MCF 10A (cell line): ENCODE data around the gene LRMDA. TPM values are rescaled to one million over a fixed set of nuclear protein-coding genes. Genes with fewer than 3 reads are reported as not detected.

Experiments
- BruUV-seq: library from RNA; stranded (reverse); fragments of 400-500 nt; replicated peaks from 2 replicates; lab custom pipeline; 2021; lab: Mats Ljungman, UMichigan
- CTCF ChIA-PET: fragments of 300-600 bp; sonication (Branson Sonifier 250); formaldehyde crosslinking; extraction: SDS; loops from one replicate; lab custom pipeline; 2021; ENCODE audit warnings: antibody characterized with exemption, inconsistent platforms; lab: Yijun Ruan, JAX
- POLR2A ChIA-PET: fragments of 300-600, 350-650 bp; sonication (Branson Sonifier 250); formaldehyde crosslinking; extraction: SDS; loops from one replicate; lab custom pipeline; 2020; ENCODE audit warnings: antibody characterized with exemption, inconsistent platforms; lab: Yijun Ruan, JAX
- DNase-seq: peaks from one replicate; pipeline ENCODE4 v3.0.0-alpha.2; 2018; ENCODE audit not compliant: unreplicated experiment
- H3K27ac Mint-ChIP-seq: one replicate; pipeline ENCODE4 v1.8.0; 2022; ENCODE audit warnings: mild to moderate bottlenecking, low read depth, mixed read lengths; ENCODE audit not compliant: unreplicated experiment
- H3K27me3 Mint-ChIP-seq: one replicate; pipeline ENCODE4 v1.8.0; 2022; ENCODE audit warnings: mixed read lengths; ENCODE audit not compliant: insufficient read depth, unreplicated experiment
- H3K36me3 Mint-ChIP-seq: one replicate; pipeline ENCODE4 v1.8.0; 2022; ENCODE audit warnings: mild to moderate bottlenecking, moderate library complexity, mixed read lengths; ENCODE audit not compliant: insufficient read depth, unreplicated experiment
- H3K4me1 Mint-ChIP-seq: one replicate; pipeline ENCODE4 v1.8.0; 2022; ENCODE audit warnings: mixed read lengths; ENCODE audit not compliant: insufficient read depth, unreplicated experiment
- H3K4me3 Mint-ChIP-seq: one replicate; pipeline ENCODE4 v1.8.0; 2022; ENCODE audit warnings: mild to moderate bottlenecking, moderate library complexity, mixed read lengths; ENCODE audit not compliant: unreplicated experiment
- H3K9me3 Mint-ChIP-seq: one replicate; pipeline ENCODE4 v1.8.0; 2022; ENCODE audit warnings: mixed read lengths; ENCODE audit not compliant: unreplicated experiment
- CTCF ChIP-seq: fragments of 200-600 bp; IDR thresholded peaks from one replicate; pipeline ENCODE4 v1.8.0; 2022; ENCODE audit warnings: antibody characterized with exemption, mild to moderate bottlenecking; ENCODE audit not compliant: unreplicated experiment
- intact Hi-C: fragments of 100-400 bp; cut with micrococcal nuclease; formaldehyde crosslinking; loops from 2 replicates; pipeline ENCODE4 v1.14.1; 2022
- total RNA-seq: library from RNA; stranded (reverse); gene quantifications from 2 replicates; pipeline ENCODE4 v1.2.3, GENCODE V29; 2022

LRMDA gene
- total RNA-seq, 1 experiment from 2014 or later: not detected

- intact Hi-C loops: no loop called here
- Mint-ChIP-seq H3K9me3 (no peaks in the 10 kb centered on the region), H3K4me1 (no peaks in the 10 kb centered on the region), H3K36me3 (no peaks in the 10 kb centered on the region), H3K27ac (no peak overlapping the region), H3K27me3 (no peaks in the 10 kb centered on the region), H3K4me3 (no peak overlapping the region)
- ChIA-PET CTCF (interaction anchor here (0.6 to 0.7 kb wide), 3 partner anchors 102 to 227 kb away, joined by 3 to 4 read pairs (median 3); no protein-coding TSS in a partner anchor), POLR2A (no interaction called here)
- DNase-seq: no peak
- no peak for TF ChIP-seq CTCF
- BruUV-seq: no TSS peak
Measured at GRCh38 chr10:75852851-75853484, 421.5 kb downstream of the LRMDA start.

GRCh38 chr10:75857269-75857846, 425.9 kb downstream of the LRMDA start:
- intact Hi-C loops: no loop called here
- no peak for DNase-seq
- Mint-ChIP-seq H3K4me3 (no peak overlapping the region), H3K27ac (no peak overlapping the region), H3K36me3 (no peaks in the 10 kb centered on the region), H3K4me1 (no peaks in the 10 kb centered on the region), H3K9me3 (no peaks in the 10 kb centered on the region), H3K27me3 (no peaks in the 10 kb centered on the region)
- TF ChIP-seq CTCF: no peak
- POLR2A ChIA-PET: interaction anchor here (0.7 kb wide), 1 partner anchor 482 kb away, joined by 3 read pairs; no protein-coding TSS in a partner anchor
- CTCF ChIA-PET: no interaction called here
- BruUV-seq: no TSS peak

GRCh38 chr10:75857896-75858295, 426.5 kb downstream of the LRMDA start:
- BruUV-seq: no TSS peak
- ChIA-PET CTCF (no interaction called here), POLR2A (no interaction called here)
- no peak for DNase-seq
- H3K9me3 Mint-ChIP-seq: no peaks in the 10 kb centered on the region
- H3K27me3 Mint-ChIP-seq: no peaks in the 10 kb centered on the region
- no peak overlapping the region for H3K4me3 Mint-ChIP-seq
- intact Hi-C loops: no loop called here
- no peaks in the 10 kb centered on the region for H3K36me3 Mint-ChIP-seq
- no peak overlapping the region for H3K27ac Mint-ChIP-seq
- TF ChIP-seq CTCF: no peak
- no peaks in the 10 kb centered on the region for H3K4me1 Mint-ChIP-seq

- Mint-ChIP-seq H3K27ac (no peak overlapping the region), H3K4me3 (no peak overlapping the region)
Measured at GRCh38 chr10:75858339-75858738, 426.9 kb downstream of the LRMDA start.

More at GRCh38 chr10:75858339-75858738, 426.9 kb downstream of the LRMDA start:
- H3K9me3 Mint-ChIP-seq: no peaks in the 10 kb centered on the region
- POLR2A ChIA-PET: no interaction called here
- no peak for DNase-seq
- H3K27me3 Mint-ChIP-seq: no peaks in the 10 kb centered on the region
- no TSS peak for BruUV-seq
- TF ChIP-seq CTCF: no peak
- intact Hi-C loops: no loop called here
- no peaks in the 10 kb centered on the region for H3K4me1 Mint-ChIP-seq
- no peaks in the 10 kb centered on the region for H3K36me3 Mint-ChIP-seq
- CTCF ChIA-PET: no interaction called here
